ENCODE results near the gene CERK. TPM values are rescaled to one million over a fixed set of nuclear protein-coding genes. Genes with fewer than 3 reads are reported as not detected.

The CERK gene
- total and polyA plus RNA-seq, 2 of the 13 experiments (the other 11 are each of a cell fraction or from before 2014, with no cell fraction given), result 40.3 to 41.9 TPM

DNA sequence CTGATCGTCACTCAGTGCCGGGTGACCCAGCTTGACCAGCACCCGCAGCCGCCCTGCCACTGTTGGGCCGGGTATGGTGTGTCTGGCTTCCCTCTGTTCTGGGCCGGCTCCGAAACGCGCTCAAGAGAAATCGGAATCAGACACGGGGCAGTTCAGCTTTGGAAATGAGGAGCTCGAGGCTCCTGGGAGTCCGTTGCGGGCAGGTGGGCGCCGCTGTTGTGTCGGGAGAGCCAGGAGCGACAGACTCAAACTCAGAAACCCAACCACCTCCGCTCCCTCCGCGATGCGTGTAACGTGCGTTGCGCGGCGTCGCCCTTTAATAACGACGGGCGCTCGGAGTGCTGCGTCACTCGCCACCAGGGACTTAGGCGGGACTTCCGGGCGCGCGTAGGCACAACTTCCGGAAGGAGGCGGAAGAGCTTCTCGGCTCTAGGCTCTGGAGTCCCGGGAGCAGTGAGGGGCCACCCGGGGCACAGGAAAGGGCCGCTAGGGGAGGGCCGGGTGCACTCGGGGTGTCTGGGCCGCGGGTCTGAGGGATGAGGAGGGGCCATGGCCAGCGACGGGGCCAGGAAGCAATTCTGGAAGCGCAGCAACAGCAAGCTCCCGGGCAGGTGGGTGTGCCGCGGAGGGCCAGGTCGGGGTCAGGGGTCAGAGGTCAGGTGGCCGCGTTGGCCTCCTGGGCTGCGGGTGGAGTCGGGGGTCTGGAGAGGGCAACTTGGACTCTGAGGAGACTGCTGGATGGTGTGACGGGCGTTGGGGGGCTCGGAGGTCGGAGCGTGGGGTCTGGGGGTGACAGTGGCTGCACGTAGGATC, 24.4 kb upstream of the CERK start, which contains the start of gene TBC1D22A (continued):
- TF ChIP-seq STAT5B (CRISPR knock-in tag; IDR thresholded peaks at IDR 0.05) (peak; percentile 91), SP1 (IDR thresholded peaks at IDR 0.05) (no peak), SP1 (CRISPR knock-in tag; IDR thresholded peaks at IDR 0.05) (peak; percentile 72; the same call in 1 of the 2 replicates), ZNF891 (CRISPR knock-in tag; IDR thresholded peaks at IDR 0.05) (no peak), CAMTA2 (CRISPR knock-in tag; IDR thresholded peaks at IDR 0.05; ENCODE audit: borderline replicate concordance) (peak; percentile 61; the same call in 1 of the 2 replicates), SALL2 (CRISPR knock-in tag; IDR thresholded peaks at IDR 0.05) (peak; percentile 95), CEBPG (CRISPR knock-in tag; IDR thresholded peaks at IDR 0.05) (peak; percentile 45), KAT2B (IDR thresholded peaks at IDR 0.05; ENCODE audit: borderline replicate concordance, low read depth, low read length) (no peak), SOX6 (IDR thresholded peaks at IDR 0.05) (no peak), SOX6 (CRISPR knock-in tag; IDR thresholded peaks at IDR 0.05) (peak; percentile 59; the same call in 1 of the 2 replicates)
- TF ChIP-seq, protein P1, sequence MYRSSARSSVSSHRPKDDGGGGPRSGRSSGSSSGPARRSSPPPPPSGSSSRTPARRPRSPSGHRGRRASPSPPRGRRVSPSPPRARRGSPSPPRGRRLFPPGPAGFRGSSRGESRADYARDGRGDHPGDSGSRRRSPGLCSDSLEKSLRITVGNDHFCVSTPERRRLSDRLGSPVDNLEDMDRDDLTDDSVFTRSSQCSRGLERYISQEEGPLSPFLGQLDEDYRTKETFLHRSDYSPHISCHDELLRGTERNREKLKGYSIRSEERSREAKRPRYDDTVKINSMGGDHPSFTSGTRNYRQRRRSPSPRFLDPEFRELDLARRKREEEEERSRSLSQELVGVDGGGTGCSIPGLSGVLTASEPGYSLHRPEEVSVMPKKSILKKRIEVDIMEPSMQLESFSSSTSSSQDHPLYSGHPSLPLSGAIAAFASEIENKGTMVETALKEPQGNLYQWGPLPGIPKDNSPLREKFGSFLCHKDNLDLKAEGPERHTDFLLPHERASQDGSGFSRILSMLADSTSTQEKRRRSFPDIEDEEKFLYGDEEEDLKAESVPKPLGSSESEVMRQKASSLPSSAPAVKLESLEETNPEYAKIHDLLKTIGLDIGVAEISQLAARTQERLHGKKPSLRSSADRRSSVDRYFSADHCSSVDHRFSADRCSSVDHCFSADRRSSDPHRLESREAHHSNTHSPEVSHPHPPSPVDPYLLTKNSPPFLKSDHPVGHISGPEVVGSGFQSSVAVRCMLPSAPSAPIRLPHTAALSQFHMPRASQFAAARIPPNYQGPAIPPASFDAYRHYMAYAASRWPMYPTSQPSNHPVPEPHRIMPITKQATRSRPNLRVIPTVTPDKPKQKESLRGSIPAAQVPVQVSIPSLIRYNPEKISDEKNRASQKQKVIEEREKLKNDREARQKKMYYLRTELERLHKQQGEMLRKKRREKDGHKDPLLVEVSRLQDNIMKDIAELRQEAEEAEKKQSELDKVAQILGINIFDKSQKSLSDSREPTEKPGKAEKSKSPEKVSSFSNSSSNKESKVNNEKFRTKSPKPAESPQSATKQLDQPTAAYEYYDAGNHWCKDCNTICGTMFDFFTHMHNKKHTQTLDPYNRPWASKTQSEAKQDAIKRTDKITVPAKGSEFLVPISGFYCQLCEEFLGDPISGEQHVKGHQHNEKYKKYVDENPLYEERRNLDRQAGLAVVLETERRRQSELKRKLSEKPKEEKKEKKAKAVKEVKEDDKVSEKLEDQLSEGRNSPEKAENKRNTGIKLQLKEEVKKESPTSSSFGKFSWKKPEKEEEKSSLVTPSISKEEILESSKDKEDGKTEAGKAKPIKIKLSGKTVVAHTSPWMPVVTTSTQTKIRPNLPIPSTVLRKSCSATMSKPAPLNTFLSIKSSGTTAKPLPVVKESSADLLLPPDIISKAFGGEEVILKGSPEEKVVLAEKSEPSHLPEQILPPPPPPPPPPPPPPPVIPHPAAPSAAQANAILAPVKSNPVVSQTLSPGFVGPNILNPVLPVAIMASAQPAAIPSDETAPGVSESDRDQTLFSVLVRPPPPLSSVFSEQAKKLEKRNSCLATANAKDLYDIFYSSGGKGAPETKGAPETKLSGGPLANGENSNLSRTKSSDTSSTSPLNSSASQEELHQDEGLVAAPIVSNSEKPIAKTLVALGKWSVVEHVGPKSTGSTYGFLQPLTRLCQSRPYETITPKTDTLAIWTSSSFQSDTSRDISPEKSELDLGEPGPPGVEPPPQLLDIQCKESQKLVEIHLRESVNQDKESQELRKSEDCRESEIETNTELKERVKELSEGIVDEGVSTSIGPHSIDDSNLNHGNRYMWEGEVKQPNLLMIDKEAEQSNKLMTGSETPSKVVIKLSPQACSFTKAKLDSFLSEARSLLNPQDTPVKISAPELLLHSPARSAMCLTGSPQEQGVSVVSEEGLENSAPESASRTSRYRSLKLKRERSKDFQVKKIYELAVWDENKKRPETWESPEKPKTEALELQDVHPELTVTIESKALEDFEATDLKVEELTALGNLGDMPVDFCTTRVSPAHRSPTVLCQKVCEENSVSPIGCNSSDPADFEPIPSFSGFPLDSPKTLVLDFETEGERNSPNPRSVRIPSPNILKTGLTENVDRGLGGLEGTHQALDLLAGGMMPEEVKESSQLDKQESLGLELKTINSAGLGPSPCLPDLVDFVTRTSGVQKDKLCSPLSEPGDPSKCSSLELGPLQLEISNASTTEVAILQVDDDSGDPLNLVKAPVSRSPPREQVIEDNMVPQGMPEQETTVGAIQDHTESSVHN (CRISPR knock-in tag; IDR thresholded peaks at IDR 0.05), result no peak
- TF ChIP-seq, protein P2, sequence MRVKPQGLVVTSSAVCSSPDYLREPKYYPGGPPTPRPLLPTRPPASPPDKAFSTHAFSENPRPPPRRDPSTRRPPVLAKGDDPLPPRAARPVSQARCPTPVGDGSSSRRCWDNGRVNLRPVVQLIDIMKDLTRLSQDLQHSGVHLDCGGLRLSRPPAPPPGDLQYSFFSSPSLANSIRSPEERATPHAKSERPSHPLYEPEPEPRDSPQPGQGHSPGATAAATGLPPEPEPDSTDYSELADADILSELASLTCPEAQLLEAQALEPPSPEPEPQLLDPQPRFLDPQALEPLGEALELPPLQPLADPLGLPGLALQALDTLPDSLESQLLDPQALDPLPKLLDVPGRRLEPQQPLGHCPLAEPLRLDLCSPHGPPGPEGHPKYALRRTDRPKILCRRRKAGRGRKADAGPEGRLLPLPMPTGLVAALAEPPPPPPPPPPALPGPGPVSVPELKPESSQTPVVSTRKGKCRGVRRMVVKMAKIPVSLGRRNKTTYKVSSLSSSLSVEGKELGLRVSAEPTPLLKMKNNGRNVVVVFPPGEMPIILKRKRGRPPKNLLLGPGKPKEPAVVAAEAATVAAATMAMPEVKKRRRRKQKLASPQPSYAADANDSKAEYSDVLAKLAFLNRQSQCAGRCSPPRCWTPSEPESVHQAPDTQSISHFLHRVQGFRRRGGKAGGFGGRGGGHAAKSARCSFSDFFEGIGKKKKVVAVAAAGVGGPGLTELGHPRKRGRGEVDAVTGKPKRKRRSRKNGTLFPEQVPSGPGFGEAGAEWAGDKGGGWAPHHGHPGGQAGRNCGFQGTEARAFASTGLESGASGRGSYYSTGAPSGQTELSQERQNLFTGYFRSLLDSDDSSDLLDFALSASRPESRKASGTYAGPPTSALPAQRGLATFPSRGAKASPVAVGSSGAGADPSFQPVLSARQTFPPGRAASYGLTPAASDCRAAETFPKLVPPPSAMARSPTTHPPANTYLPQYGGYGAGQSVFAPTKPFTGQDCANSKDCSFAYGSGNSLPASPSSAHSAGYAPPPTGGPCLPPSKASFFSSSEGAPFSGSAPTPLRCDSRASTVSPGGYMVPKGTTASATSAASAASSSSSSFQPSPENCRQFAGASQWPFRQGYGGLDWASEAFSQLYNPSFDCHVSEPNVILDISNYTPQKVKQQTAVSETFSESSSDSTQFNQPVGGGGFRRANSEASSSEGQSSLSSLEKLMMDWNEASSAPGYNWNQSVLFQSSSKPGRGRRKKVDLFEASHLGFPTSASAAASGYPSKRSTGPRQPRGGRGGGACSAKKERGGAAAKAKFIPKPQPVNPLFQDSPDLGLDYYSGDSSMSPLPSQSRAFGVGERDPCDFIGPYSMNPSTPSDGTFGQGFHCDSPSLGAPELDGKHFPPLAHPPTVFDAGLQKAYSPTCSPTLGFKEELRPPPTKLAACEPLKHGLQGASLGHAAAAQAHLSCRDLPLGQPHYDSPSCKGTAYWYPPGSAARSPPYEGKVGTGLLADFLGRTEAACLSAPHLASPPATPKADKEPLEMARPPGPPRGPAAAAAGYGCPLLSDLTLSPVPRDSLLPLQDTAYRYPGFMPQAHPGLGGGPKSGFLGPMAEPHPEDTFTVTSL (CRISPR knock-in tag; IDR thresholded peaks at IDR 0.05; ENCODE audit: borderline replicate concordance), result no peak
- TF ChIP-seq, protein P3, sequence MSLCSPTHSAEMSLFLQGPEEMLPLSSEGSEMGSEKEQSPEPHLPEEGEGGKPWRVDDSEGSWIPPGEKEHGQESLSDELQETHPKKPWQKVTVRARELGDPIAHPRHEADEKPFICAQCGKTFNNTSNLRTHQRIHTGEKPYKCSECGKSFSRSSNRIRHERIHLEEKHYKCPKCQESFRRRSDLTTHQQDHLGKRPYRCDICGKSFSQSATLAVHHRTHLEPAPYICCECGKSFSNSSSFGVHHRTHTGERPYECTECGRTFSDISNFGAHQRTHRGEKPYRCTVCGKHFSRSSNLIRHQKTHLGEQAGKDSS (CRISPR knock-in tag; IDR thresholded peaks at IDR 0.05; ENCODE audit: borderline replicate concordance, low read depth), result peak; percentile 67; the same call in 1 of the 2 replicates
- TF ChIP-seq, protein P4, sequence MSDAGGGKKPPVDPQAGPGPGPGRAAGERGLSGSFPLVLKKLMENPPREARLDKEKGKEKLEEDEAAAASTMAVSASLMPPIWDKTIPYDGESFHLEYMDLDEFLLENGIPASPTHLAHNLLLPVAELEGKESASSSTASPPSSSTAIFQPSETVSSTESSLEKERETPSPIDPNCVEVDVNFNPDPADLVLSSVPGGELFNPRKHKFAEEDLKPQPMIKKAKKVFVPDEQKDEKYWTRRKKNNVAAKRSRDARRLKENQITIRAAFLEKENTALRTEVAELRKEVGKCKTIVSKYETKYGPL (CRISPR knock-in tag; IDR thresholded peaks at IDR 0.05), result no peak

Measured in HepG2 (cell line).